ENCODE data around the gene COX17. TPM values are rescaled to one million over a fixed set of nuclear protein-coding genes. Genes with fewer than 3 reads are reported as not detected.
A peak's percentile ranks its signal among the peaks of the same experiment; 100 is the strongest.
"Not testable (repeated sequence)": the region's sequence is repeated elsewhere in the genome, so short reads cannot be mapped to it uniquely, and the experiment has no call there.

COX17 gene
- total RNA-seq, 4 donors from 2014 or later, result 3.1 to 56.5 (median 23.1) TPM

GRCh38 chr3:119681279-119681678, 4.1 kb upstream of the COX17 start:
- TF ChIP-seq POLR2A (IDR thresholded peaks at IDR 0.05) (no peak), CTCF (IDR thresholded peaks at IDR 0.05) (peak; percentile 23 to 62 (median 40))
- Histone ChIP-seq H3K27ac (no peak overlapping the region), H3K36me3 (no peaks in the 10 kb centered on the region), H3K4me3 (no peak overlapping the region), H3K27me3 (no peaks in the 10 kb centered on the region), H3K4me1 (no peaks in the 10 kb centered on the region), H3K9me3 (no peaks in the 10 kb centered on the region)
- intact Hi-C loops (cut with DNase I; ENCODE audit: low total_unique reads), result no loop called here
- no peak for DNase-seq

GRCh38 chr3:119679874-119680273, 2.7 kb upstream of the COX17 start:
- TF ChIP-seq CTCF (IDR thresholded peaks at IDR 0.05), result no peak
- TF ChIP-seq POLR2A (IDR thresholded peaks at IDR 0.05), result no peak
- Histone ChIP-seq H3K4me3 (no peak overlapping the region), H3K4me1 (peaks cover 0 to 8% of the 10 kb centered on the region in 2 donors), H3K9me3 (no peaks in the 10 kb centered on the region), H3K36me3 (no peaks in the 10 kb centered on the region), H3K27me3 (no peaks in the 10 kb centered on the region), H3K27ac (no peak overlapping the region)
- no peak for DNase-seq
- intact Hi-C loops (cut with DNase I; ENCODE audit: low total_unique reads), result no loop called here

DNA sequence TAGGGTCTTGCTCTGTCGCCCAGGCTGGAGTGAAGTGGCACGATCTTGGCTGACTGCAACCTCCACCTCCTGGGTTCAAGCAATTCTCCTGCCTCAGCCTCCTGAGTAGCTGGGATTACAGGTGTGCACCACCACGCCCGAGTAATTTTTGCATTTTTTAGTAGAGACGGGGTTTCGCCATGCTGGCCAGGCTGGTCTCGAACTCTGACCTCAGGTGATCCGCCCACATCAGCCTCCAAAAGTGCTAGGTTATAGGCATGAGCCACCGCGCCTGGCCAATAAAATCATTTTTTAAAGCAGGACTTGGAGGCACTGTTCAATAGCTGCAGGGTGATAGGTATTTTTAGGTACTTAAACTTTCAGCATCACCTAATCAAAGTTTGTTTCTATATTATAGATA, 1.0 kb upstream of the COX17 start:
- intact Hi-C loops (cut with DNase I; ENCODE audit: low total_unique reads); H3K9me3 ChIP-seq: not testable (repeated sequence)

GRCh38 chr3:119677641-119677934, 382 bp upstream of the COX17 start:
- peak overlapping the region; percentile 92 to 94 for H3K27ac ChIP-seq
- no peak for DNase-seq
- H3K4me3 ChIP-seq, result peak overlapping the region; percentile 68 to 77
- no peaks in the 10 kb centered on the region for H3K36me3 ChIP-seq
- intact Hi-C loops (cut with DNase I; ENCODE audit: low total_unique reads), result no loop called here
- TF ChIP-seq CTCF (IDR thresholded peaks at IDR 0.05) (no peak), POLR2A (IDR thresholded peaks at IDR 0.05) (no peak)
- H3K4me1 ChIP-seq, result peaks cover 0 to 8% of the 10 kb centered on the region in 2 donors
- H3K9me3 ChIP-seq, result no peaks in the 10 kb centered on the region
- no peaks in the 10 kb centered on the region for H3K27me3 ChIP-seq

More for the DNA sequence above, 1.0 kb upstream of the COX17 start:
- not testable (repeated sequence) for H3K27me3 ChIP-seq, DNase-seq, H3K27ac ChIP-seq, H3K4me3 ChIP-seq, H3K4me1 ChIP-seq, H3K36me3 ChIP-seq

DNA sequence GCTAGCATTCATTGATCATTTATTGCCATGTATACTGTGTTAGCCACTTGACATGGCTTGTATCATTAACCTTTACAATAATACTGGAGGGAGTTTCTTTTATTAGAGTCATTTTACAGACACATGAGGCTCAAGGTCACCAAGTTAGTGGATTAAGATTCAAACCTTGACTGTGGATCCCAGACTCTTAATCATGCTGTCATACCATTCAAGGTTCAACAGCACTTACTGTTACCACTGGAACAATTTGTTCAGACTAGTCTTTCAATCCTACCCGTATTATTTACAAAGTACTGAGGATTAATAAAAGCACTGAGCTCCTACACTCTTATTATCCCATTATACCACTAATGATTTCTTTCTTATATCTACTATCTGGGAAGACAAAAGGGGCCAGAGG, 1.2 kb downstream of the COX17 start:
- H3K36me3 ChIP-seq, result no peaks in the 10 kb centered on the region
- TF ChIP-seq POLR2A (IDR thresholded peaks at IDR 0.05), result no peak
- no peak for TF ChIP-seq CTCF (IDR thresholded peaks at IDR 0.05)
- no peaks in the 10 kb centered on the region for H3K9me3 ChIP-seq
- H3K27ac ChIP-seq, result peak overlapping the region; percentile 92 to 94
- H3K4me1 ChIP-seq, result peaks cover 0 to 8% of the 10 kb centered on the region in 2 donors
- intact Hi-C loops (cut with DNase I; ENCODE audit: low total_unique reads), result no loop called here
- H3K27me3 ChIP-seq, result no peaks in the 10 kb centered on the region
- DNase-seq, result no peak
- peak overlapping the region; percentile 68 to 77 for H3K4me3 ChIP-seq

- Histone ChIP-seq H3K36me3 (no peaks in the 10 kb centered on the region), H3K4me3 (no peak overlapping the region), H3K9me3 (no peaks in the 10 kb centered on the region), H3K27ac (peak overlapping the region; percentile 92 to 94), H3K27me3 (no peaks in the 10 kb centered on the region), H3K4me1 (peaks cover 0 to 8% of the 10 kb centered on the region in 2 donors)
- intact Hi-C loops (cut with DNase I; ENCODE audit: low total_unique reads), result no loop called here
- TF ChIP-seq CTCF (IDR thresholded peaks at IDR 0.05) (no peak), POLR2A (IDR thresholded peaks at IDR 0.05) (no peak)
- no peak for DNase-seq
Observed at GRCh38 chr3:119675188-119675874, 1.9 kb downstream of the COX17 start.

Measured in uterus (tissue), 4 donors.